HG02885 (cell line): Measurements from ENCODE around the gene ABHD16B.
A peak's percentile ranks its signal among the peaks of the same experiment; 100 is the strongest.

Experiments
- ATAC-seq: cut with Tn5 transposase; IDR thresholded peaks from one replicate; pipeline ENCODE4 v1.9.1; 2021; ENCODE audit warnings: mild to moderate bottlenecking; ENCODE audit not compliant: unreplicated experiment, poor library complexity

ABHD16B gene

DNA sequence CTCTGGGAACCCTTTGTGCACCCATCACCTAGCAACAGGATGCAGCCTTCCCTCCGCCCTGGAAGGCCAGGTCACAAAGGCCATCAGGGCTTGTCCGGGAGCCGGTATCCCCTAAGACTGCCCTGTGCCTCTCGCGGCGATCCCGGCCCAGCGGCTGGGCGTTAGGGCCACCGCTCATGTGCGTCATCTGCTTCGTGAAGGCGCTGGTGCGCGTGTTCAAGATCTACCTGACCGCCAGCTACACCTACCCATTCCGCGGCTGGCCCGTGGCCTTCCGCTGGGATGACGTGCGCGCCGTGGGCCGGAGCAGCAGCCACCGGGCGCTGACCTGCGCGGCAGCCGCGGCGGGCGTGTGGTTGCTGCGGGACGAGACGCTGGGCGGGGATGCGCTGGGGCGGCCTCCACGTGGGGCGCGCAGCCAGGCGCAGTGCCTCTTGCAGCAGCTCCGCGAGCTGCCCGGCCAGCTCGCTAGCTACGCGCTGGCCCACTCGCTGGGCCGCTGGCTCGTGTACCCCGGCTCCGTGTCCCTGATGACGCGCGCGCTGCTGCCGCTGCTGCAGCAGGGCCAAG is at the start of gene ABHD16B:
Gene ABHD16B (plus strand): TSS at position 134 of the 570 bp plus-strand sequence. CDS start 43 bp downstream, at position 177.
- ATAC-seq = no peak

DNA sequence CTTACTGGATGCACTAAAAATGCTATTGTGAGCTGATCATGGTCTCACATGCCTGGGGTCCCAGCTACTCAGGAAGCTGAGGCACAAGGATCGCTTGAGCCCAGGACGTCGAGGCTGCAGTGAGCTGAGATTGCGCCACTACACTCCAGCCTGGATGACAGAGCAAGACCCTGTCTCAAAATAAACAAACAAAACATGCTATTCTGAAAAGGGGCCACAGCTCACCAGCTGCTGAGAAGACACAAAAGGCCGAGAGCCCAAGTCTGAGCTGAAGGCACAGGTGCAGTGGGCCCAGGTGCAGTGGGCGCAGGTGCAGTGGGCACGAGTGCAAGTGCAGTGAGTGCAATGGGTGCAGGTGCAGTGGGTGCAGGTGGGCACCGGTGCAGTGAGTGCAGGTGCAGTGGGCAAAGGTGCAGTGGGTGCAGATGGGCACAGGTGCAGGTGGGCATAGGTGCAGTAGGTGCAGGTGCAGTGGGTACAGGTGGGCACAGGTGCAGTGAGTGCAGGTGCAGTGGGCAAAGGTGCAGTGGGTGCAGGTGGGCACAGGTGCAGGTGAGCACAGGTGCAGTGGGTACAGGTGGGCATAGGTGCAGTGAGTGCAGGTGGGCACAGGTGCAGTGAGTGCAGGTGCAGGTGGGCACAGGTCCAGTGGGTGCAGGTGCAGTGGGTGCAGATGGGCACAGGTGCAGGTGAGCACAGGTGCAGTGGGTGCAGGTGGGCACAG is 46.2 kb upstream of the ABHD16B start:
- no peak for ATAC-seq

DNA sequence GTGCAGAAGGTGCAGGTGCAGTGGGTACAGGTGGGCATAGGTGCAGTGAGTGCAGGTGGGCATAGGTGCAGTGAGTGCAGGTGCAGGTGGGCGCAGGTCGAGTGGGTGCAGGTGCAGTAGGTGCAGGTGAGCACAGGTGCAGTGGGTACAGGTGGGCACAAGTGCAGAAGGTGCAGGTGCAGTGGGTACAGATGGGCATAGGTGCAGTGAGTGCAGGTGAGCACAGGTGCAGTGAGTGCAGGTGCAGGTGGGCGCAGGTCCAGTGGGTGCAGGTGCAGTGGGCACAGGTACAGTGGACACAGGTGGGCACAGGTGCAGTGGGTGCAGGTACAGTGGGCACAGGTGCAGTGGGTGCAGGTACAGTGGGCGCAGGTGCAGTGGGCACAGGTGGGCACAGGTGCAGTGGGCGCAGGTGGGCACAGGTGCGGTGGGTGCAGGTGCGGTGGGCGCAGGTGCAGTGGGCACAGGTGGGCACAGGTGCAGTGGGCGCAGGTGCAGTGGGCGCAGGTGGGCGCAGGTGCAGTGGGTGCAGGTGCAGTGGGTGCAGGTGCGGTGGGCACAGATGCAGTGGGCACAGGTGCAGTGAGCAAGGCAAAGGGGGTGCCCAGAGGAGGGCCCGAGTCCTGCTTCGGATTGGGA is 45.6 kb upstream of the ABHD16B start:
- no peak for ATAC-seq

DNA sequence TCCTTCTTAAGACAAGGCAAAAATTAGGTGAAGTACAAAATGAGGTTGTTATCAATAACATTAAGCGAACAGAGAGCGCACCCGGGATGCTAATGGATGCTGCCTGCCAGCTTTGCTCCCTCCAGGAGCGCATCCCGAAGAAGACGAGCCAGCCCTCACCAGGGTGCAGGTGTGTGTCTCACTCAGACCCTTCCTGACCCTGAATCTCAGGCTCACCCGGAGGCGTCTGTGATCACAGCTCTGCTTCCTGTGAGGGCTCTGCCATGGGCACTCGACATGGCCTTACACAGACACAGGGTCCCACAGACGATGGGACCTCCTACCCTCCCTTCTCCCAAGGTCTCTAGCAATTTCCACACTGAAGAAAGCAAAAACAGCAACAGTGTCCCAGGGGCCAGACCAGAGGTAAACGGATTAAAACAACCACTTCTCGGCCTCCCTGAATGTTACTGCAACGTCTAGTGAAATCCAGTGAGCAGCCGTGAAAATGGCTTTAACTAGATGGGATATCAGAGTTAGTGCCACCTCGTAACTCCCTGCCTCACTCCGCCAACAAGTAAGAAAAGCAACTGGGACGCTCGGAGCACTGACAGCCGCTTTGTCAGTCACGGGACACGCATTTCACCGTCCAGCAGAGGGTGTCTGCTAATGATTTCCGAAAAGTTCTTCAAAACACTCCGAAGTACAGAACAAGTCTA is 41.9 kb upstream of the ABHD16B start:
- no peak for ATAC-seq

DNA sequence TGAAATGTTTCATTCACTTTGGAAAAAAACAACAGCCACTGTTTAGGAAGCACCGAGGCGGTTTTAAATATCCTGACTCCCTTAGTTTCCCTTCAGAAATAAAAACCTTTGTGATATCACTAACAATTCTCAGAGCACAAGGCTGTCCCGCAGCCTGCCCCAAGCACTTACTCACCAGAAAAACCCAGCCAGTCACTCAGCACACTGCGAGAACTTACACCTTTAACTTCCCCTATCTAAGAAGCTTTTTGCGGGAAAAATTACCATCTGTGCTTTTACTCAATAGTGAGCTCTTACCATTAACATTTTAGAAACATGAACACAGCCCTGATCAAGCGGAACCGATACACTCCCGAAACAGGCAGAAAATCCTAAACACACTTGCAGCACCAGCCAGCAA is 39.5 kb upstream of the ABHD16B start:
- ATAC-seq = no peak

DNA sequence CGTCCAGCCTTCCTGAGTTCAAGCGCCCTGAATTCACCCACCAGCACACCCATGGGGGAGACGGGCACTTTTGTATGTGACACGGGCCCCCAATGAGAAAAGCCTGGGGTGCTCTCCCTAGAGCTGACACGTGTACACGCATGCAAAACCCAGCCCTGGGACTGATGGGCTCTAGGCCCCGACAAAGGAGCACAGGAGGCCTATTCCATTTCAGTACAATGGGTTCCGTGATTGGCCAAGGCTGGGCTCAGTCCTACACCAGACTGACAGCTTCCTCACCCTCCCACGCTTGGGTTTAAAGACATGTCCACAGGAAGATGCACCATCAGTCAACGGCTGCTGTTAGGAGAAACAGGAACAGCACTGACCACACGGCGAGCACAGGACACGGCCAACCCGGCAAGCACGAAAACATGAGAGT is 39.0 kb upstream of the ABHD16B start:
- ATAC-seq = no peak

DNA sequence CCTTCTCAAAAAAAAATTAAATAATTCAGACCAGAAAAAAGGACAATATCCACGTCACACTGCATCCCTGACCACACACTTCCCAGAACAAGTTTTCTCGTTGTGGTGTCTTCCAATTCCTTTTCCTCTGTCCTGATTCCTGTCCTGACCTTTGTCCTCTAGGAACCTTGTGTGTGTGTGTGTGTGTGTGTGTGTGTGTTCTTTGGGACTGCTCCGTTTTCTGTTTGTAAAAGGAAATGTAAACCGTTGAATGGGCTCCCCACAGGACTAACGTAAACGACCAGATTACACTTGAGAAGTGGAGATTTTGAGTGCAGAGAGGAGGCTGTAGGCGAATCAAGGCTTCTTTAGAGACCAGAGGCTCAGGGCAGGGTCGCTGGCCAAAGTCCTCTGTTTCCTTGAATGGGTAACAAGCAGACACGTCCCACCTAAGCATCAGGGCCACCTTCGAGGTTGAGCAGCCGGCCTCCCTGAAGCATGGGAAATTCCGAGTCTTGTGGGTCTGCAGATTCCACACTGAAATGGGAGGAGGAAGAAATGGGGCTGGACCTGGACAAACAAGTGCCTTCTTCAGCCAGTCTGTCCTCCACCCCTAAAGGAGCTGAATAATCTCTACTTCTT is 37.5 kb upstream of the ABHD16B start:
- no peak for ATAC-seq

DNA sequence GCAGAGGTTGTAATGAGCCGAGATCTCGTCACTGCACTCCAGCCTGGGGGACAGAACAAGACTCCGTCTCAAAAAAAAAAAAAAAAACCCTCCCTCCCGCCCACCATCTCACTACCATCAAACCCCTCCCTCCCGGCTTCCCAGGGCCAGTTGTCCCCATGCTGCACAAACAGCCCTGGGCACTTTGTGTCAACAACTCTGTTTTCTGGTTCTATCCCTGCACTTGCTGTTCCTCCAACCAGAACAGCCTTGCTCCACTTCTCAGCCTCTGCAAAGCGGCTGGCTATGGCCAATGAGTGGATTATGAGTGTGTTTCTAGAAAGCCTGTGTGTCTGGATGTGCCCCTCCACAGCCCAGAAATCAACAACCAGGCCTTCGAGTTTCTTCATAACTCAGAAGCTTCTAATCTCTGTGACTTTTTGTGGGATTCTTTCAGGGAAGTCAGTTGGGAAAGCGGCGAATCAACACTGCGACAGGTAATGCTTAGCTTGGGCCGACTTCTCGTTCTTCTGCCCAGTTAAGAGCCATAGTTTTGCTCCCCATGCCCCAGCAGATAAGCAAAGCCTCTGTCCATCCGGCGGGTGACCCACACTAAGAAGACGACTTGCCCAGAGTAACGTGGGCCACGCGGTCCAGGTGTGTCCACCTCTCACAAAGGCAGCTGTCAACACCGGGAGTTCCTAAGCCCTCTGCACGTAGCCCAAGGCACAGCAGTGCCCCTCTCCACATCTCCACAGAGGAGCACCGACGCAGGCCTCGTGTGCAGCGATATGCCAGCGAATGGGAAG is 35.8 kb upstream of the ABHD16B start:
- ATAC-seq = no peak

DNA sequence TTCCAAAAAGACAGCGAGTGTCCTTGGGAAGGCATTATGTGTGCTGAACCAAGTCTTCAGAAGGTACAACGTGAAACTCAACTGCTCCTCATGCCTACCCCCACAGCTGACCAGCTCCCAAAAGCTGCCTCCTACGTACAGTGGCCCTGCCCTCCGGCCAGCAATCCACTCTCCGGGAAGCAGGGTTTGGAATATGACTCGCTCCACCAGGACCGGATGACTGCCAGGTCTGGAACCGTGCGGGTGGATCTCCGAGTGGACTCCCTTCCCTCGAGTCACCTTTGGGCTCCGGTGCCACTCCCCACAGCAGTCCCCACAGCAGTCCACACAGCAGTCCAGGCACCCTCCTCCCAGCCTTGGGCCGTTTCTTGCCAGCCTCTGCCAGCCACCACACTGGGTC is 34.5 kb upstream of the ABHD16B start:
- no peak for ATAC-seq

DNA sequence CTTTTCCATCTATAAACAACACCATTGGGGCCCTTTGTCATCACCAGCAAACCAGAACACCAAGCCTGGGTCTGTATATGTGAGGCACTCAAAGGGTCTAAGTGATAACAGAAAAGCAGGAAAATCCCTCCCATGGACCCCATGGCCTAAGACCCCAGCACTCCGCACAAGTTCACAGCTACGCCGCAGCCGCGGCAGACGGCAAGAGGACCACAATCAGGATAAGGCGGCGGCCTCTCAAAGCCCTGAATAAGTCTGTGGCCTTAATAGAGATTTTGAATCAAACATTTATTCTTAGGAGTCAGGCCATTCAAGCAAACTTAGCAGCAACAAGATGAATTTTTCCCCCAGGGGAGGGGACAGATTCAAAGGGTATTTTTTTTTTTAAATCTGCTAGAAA is 33.2 kb upstream of the ABHD16B start:
- ATAC-seq = no peak

DNA sequence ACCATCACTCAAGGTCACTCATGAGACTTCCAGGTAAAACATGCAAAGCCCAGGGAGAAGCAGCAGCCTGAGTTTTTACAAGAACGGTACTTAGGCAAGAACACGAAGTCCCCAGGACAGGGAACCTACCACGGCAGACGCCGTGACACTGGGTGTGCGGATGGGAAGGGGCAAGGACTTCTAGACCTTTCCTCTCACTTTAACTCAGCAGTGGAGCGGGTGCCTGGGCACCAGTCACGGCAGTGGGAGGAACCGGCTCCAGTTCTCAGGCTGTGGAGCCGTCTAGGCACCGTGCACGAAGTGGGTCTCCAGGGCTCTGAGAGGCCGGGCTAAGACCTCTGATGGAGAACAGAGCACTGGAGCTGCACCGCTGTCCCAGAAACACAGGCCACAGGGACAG is 32.8 kb upstream of the ABHD16B start:
- ATAC-seq = no peak

DNA sequence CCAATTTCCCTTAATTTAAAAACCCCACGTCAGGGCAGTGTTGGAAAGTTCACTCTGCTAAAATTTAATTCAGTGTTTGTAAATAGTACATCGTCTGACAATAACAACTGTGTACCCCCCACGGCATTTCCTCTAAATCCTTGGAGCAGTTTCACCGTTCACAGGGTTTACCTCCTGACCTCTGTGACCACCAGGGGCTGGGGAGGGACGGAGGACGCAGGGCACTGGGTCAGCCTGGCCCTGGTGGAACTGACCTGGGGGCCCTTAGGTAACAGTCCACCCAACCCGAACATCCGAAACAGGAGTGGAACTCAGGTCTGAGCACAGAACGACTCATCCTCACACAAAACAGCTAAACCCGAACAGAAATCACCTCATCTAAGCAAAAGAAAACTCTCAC is 32.3 kb upstream of the ABHD16B start:
- no peak for ATAC-seq

DNA sequence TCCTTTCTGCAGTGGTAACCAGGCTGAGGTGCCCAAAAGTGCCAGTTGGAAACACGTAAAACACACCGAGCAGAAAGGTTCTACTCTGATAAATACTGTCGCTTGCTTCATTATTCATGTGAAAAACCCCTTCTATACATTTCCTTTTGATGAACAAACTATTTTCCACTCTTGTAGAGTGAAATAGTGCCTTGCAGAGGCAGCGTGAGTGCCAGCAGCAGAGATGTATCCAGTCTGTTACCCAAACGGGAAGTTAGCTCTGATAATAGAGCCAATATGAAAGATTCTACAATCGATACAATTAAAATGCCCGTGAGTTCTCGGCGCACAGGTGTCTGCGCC is 31.7 kb upstream of the ABHD16B start:
- no peak for ATAC-seq

DNA sequence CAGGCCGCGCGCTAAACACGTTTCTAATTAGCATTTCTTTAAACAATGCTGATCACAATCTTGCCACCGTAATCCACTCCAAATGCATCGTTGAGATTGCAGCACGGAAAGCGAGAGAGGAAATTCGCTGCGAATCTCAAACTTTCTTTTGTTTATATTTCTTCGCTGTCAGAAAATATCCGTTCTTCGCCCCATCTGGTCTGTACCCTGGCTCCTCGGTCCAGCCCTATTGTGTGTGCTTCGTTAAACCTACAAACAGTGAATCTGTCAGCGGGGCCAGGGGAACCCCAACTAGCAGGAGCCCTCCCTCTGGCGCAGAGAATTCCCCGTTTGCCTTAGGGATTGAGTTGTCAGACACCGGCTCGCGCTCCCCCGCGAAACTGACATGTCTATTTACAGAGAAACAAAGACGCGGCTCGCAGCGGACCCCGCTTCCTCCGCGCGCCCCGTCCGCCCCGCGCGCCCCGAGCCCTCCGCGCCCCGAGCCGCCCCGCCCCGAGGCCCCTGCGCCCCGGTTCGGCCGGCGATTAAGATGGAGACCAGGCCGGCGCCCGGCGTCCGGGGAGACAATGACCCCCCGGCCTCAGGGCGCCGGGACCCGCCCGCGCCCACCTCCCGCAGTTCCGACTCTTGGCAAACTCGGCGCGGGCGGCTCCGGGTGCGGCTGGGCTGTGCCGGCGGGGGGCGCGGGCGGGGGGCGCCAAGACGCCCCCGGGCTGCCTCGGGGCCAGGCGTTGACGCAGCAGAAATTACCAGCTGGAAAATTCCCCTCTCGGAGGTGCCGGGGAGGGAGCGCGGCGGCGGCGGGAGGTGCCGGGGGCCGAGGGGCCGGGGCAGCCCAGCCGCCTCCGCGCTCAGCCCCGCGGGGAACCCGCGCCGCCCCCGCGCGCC is 31.1 kb upstream of the ABHD16B start:
- ATAC-seq = peak; percentile 9

DNA sequence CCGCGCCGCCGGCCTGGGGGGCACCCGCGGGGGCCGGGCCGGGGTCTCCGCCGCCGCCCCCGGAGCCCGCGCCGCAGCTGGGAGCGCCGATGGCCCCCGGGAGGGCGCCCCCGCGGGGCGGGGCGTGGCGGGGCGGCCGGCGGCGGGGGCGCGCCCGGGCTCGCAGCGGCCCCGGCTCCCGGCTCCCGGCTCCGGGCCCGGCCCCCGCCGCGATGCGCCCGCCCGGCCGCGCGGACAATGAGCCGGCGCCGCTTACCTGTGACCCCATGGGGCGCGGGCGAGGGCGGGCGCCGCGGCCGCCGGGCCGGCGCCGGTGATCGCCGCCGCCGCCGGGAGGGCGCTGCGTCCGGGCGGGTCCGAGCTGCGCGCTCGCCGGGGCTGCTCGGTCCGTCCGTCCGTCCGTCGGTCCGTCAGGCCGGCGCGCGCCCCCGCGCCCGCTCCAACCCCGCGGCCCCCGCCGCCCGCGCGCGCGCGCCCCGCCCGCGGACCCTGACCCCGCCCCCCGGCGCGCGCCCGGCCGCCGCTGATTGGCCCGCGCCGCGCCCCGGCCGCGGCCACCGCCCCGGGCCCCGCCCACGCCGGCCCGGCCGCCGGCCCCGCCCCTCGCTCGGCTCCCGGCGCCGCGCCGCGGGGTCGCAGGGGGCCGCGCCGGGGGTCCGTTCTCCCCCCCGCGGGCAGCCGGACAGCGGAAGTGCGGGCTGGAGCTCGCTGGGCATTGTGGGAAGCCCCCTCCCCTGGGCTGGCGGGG is 30.3 kb upstream of the ABHD16B start, which contains the start of gene ZBTB46:
Gene ZBTB46 (minus strand): TSS at position 424 of the 748 bp plus-strand sequence. CDS start 40,507 bp downstream, outside the sequence.
- ATAC-seq = peak; percentile 72

DNA sequence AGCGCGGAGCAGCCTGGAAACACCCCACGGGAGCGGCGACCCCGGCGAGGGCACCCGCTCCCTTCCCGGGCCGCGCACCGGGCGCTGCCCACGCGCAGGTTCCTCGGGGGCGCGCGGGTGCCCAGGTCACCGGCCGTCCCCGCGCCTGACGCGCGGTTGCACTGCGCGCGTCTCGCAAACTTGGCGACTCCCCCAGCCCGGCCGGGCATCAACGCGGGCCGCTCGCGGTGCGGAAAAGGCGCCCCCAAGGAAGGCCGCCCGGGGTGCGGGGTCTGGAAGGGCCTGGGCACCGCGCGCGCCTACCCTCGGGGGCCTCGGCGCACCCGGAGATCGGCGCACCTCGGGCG is 29.7 kb upstream of the ABHD16B start:
- ATAC-seq = peak; percentile 15

DNA sequence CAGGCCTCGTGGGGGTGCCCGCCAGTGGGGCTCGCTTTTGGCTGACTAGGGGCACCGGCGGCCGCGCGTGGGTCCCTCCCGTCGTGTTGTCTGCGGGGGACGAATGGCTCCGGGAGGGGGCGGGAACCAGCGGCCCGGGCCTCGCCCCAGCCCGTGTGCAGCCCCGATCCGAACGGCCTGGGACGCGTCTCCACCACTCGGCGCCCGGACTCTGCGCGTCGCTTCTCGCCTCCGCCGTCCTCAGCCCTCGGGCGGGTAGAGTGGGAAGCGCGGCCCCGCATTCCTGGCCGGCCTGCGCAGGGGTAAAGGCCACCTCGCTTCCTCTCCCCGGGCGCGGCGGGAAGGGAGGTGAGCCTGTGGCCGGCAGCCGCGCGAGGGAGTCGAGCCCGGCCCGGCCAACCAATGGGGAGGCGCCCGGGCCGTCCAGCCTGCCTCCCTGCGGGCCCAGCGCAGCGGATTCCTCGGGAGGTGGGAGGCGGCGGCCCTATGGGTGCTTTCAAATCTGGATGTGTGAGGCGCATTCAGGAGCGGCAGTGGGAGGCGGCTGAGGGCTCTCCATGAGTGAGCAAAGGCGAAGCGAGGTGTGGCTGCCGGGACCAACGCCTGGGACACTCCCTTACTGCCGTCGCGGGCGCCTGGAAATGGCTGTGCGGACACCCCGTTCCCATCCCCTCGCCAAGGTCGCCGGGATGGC is 29.2 kb upstream of the ABHD16B start:
- ATAC-seq = peak; percentile 5
